ENCODE results near the gene CLDN9. TPM values are rescaled to one million over a fixed set of nuclear protein-coding genes. Genes with fewer than 3 reads are reported as not detected.

CLDN9 gene
- total and polyA plus RNA-seq, 2 donors (not counting 1 experiment from before 2014, with no cell fraction given) = 0.04 TPM; not detected in 1

DNA sequence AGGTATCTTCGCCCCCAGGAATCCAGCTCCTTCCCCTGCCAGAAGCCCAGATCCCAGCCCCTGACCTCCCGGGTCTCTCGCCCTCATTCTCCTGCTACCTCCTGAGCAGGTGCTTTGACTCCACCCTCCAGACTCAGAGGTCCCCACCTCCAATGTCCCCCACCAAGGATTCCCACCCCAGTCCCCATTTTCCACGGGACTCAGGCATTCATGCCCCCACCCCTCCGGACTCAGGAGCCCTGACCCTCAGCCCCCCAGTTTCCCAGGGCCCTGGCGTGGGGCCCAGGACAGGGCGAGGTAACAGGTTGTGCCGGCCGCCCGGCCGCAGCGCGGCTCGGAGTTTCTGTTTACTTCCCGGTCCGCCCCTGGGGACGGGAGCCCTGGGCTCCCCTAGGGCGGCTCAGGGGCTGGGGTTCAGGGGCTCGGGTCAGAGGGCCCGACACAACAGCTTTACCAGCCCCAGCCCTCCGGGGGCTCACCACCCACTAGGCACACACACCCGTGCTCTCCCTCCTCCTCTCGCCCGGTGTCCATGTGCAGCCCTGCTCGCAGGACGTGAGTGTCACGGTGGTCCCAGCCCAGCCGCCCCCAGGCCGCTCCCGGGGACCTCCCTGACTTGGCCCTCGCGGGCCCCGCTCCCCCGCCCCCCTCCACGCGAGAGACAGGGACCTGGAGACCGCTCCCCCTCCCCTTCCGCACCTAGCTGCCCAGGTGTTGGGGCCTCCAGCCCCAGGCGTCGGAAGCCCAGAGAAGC lies 23.4 kb downstream of the CLDN9 start:
- Histone ChIP-seq H3K27me3 (replicated peaks in 1 of 4; ENCODE audit: control extremely low read depth in 1 of 4, control insufficient read depth in 3 of 4, insufficient read depth in 4 of 4, low read length in 3 of 4) (peaks cover 0 to 84% (median 44%) of the 10 kb centered on the region in 4 experiments), H3K4me1 (ENCODE audit: control insufficient read depth in 2 of 2, insufficient read depth in 2 of 2, low read length in 2 of 2) (peaks cover 15 to 30% of the 10 kb centered on the region in 2 donors), H3K4me3 (ENCODE audit: control extremely low read depth in 1 of 5, extremely low read depth in 1 of 5, insufficient read depth in 1 of 5, low read depth in 2 of 5, low read length in 4 of 5) (peak overlapping the region in 4 of 5 experiments; percentile 1 to 19 (median 9)), H3K9ac (ENCODE audit: low read length) (no peak overlapping the region), H3K36me3 (replicated peaks in 1 of 2; ENCODE audit: control extremely low read depth in 1 of 2, control insufficient read depth in 1 of 2, extremely low read depth in 1 of 2, insufficient read depth in 2 of 2, low read length in 1 of 2) (no peaks in the 10 kb centered on the region), H2AFZ (ENCODE audit: insufficient read depth, low read depth, low read length, poor library complexity, severe bottlenecking) (peak overlapping the region; percentile 38), H3K27ac (ENCODE audit: low read length in 2 of 2) (no peak overlapping the region), H4K20me1 (ENCODE audit: control insufficient read depth, insufficient read depth, low read length, poor library complexity, severe bottlenecking) (peaks cover 8% of the 10 kb centered on the region), H3K9me3 (ENCODE audit: control extremely low read depth in 1 of 3, control insufficient read depth in 2 of 3, insufficient read depth in 1 of 3, low read length in 2 of 3) (peaks cover 0 to 17% (median 0%) of the 10 kb centered on the region in 3 donors), H3K79me2 (ENCODE audit: control insufficient read depth, insufficient read depth, low read length) (no peaks in the 10 kb centered on the region), H3K4me2 (replicated peaks; ENCODE audit: low read depth, low read length, poor library complexity, severe bottlenecking) (peak overlapping the region; percentile 73)
- Mint-ChIP-seq H3K27ac (peak overlapping the region; percentile 70), H3K9me3 (ENCODE audit: insufficient read depth) (no peaks in the 10 kb centered on the region), H3K27me3 (peaks cover 58% of the 10 kb centered on the region), H3K4me3 (peak overlapping the region; percentile 49), H3K4me1 (peaks cover 14% of the 10 kb centered on the region)
- TF ChIP-seq, protein P1, sequence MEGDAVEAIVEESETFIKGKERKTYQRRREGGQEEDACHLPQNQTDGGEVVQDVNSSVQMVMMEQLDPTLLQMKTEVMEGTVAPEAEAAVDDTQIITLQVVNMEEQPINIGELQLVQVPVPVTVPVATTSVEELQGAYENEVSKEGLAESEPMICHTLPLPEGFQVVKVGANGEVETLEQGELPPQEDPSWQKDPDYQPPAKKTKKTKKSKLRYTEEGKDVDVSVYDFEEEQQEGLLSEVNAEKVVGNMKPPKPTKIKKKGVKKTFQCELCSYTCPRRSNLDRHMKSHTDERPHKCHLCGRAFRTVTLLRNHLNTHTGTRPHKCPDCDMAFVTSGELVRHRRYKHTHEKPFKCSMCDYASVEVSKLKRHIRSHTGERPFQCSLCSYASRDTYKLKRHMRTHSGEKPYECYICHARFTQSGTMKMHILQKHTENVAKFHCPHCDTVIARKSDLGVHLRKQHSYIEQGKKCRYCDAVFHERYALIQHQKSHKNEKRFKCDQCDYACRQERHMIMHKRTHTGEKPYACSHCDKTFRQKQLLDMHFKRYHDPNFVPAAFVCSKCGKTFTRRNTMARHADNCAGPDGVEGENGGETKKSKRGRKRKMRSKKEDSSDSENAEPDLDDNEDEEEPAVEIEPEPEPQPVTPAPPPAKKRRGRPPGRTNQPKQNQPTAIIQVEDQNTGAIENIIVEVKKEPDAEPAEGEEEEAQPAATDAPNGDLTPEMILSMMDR (IDR thresholded peaks at IDR 0.05) = no peak
- TF ChIP-seq EZH2 (IDR thresholded peaks at IDR 0.05; ENCODE audit: borderline replicate concordance, insufficient read depth, low read depth, low read length, poor library complexity, severe bottlenecking) = no peak
- ChIA-PET CTCF (interaction anchor here (5.3 kb wide), 1 partner anchor 8 kb away, joined by 35 read pairs; the partner anchor contains the start of gene MMP25), POLR2A (interaction anchor here (0.6 kb wide), 1 partner anchor 57 kb away, joined by 4 read pairs; no protein-coding TSS in a partner anchor)
- DNase-seq = no peak
- intact Hi-C loops (cut with micrococcal nuclease) = no loop called here
- ATAC-seq (ENCODE audit: low read depth) = peak; percentile 26
- WGBS (ENCODE audit: insufficient coverage) = 3% methylated on average over 34 of the region's 40 CpGs

DNA sequence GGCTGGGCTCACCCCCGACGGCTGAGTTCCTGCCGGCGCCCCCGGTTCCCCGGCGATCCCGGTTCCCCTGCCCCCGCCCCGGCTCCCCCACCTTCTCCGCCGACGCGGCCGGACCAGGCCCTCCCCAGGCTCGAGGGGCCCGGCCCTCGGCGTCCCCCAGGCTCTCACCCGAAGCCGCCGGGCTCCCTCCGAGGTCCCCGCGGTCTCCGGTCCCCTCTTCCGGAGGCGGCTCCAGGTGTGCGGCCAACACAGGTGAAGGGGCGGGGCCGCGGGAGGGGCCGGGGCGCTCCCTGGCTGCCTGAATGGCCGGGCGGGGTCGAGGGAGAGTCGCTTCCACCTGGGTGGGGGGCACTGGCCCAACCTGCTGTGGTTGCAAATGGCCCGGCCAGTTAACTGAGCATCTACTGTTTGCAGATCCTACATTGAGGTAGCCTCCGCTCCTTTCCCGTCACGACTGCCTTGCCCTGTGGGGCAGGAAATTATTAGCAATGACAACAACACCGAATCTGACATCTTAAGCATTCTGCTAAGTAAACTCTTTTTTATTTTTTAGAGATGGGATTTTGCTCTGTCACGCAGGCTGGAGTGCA lies 24.1 kb downstream of the CLDN9 start, which contains the start of gene BICDL2:
Gene BICDL2 (minus strand): TSS at position 219 of the 590 bp plus-strand sequence. CDS start 1,448 bp downstream, outside the sequence.
- H3K27me3 ChIP-seq (replicated peaks in 1 of 4; ENCODE audit: control extremely low read depth in 1 of 4, control insufficient read depth in 3 of 4, insufficient read depth in 4 of 4, low read length in 3 of 4) = peaks cover 0 to 77% (median 42%) of the 10 kb centered on the region in 4 experiments
- POLR2A ChIA-PET = no interaction called here

More for the DNA sequence above, 24.1 kb downstream of the CLDN9 start, which contains the start of gene BICDL2:
- Histone ChIP-seq H3K4me2 (replicated peaks; ENCODE audit: low read depth, low read length, poor library complexity, severe bottlenecking) (peak within 1 kb of the TSS; percentile 73), H3K9me3 (ENCODE audit: control extremely low read depth in 1 of 3, control insufficient read depth in 2 of 3, insufficient read depth in 1 of 3, low read length in 2 of 3) (peaks cover 0 to 14% (median 0%) of the 10 kb centered on the region in 3 donors), H3K79me2 (ENCODE audit: control insufficient read depth, insufficient read depth, low read length) (no peaks in the 10 kb centered on the region), H2AFZ (ENCODE audit: insufficient read depth, low read depth, low read length, poor library complexity, severe bottlenecking) (peak within 1 kb of the TSS; percentile 38), H4K20me1 (ENCODE audit: control insufficient read depth, insufficient read depth, low read length, poor library complexity, severe bottlenecking) (peaks cover 3% of the 10 kb centered on the region), H3K9ac (ENCODE audit: low read length) (no peak within 1 kb of the TSS), H3K27ac (ENCODE audit: low read length in 2 of 2) (no peak within 1 kb of the TSS), H3K4me3 (ENCODE audit: control extremely low read depth in 1 of 5, extremely low read depth in 1 of 5, insufficient read depth in 1 of 5, low read depth in 2 of 5, low read length in 4 of 5) (peak within 1 kb of the TSS in 4 of 5 experiments; percentile 1 to 19 (median 9)), H3K36me3 (replicated peaks in 1 of 2; ENCODE audit: control extremely low read depth in 1 of 2, control insufficient read depth in 1 of 2, extremely low read depth in 1 of 2, insufficient read depth in 2 of 2, low read length in 1 of 2) (no peaks in the 10 kb centered on the region), H3K4me1 (ENCODE audit: control insufficient read depth in 2 of 2, insufficient read depth in 2 of 2, low read length in 2 of 2) (peaks cover 15 to 30% of the 10 kb centered on the region in 2 donors)
- DNase-seq (no peak), ATAC-seq (ENCODE audit: low read depth) (no peak)
- intact Hi-C loops (cut with micrococcal nuclease) = no loop called here
- Mint-ChIP-seq H3K27me3 (peaks cover 54% of the 10 kb centered on the region), H3K4me3 (peak within 1 kb of the TSS; percentile 49), H3K27ac (peak within 1 kb of the TSS; percentile 70), H3K9me3 (ENCODE audit: insufficient read depth) (no peaks in the 10 kb centered on the region), H3K4me1 (peaks cover 11% of the 10 kb centered on the region)
- TF ChIP-seq EZH2 (IDR thresholded peaks at IDR 0.05; ENCODE audit: borderline replicate concordance, insufficient read depth, low read depth, low read length, poor library complexity, severe bottlenecking) = no peak
- TF ChIP-seq, protein P1 (IDR thresholded peaks at IDR 0.05) = no peak
- CTCF ChIA-PET = no interaction called here
- 6% methylated on average over 39 of the region's 44 CpGs for WGBS (ENCODE audit: insufficient coverage)
